ENCODE measurements around the gene NIBAN1. TPM values are rescaled to one million over a fixed set of nuclear protein-coding genes. Genes with fewer than 3 reads are reported as not detected.

NIBAN1 gene
- total RNA-seq, 1 experiment from 2014 or later = 8.1 TPM

GRCh38 chr1:184973272-184974055 is 844 bp downstream of the NIBAN1 start (continued):
- TF ChIP-seq, protein P1, sequence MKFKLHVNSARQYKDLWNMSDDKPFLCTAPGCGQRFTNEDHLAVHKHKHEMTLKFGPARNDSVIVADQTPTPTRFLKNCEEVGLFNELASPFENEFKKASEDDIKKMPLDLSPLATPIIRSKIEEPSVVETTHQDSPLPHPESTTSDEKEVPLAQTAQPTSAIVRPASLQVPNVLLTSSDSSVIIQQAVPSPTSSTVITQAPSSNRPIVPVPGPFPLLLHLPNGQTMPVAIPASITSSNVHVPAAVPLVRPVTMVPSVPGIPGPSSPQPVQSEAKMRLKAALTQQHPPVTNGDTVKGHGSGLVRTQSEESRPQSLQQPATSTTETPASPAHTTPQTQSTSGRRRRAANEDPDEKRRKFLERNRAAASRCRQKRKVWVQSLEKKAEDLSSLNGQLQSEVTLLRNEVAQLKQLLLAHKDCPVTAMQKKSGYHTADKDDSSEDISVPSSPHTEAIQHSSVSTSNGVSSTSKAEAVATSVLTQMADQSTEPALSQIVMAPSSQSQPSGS (CRISPR knock-in tag; IDR thresholded peaks at IDR 0.05; ENCODE audit: borderline replicate concordance, low read depth) = no peak
- no peak for TF ChIP-seq EMX1 (CRISPR knock-in tag; IDR thresholded peaks at IDR 0.05)
- no peak for TF ChIP-seq ZBTB21 (CRISPR knock-in tag; IDR thresholded peaks at IDR 0.05; ENCODE audit: borderline replicate concordance)
- TF ChIP-seq NFE2L1 (CRISPR knock-in tag; IDR thresholded peaks at IDR 0.05) = no peak
- TF ChIP-seq E2F4 (CRISPR knock-in tag; IDR thresholded peaks at IDR 0.05; ENCODE audit: borderline replicate concordance, low read depth) = peak; percentile 16; the same call in 1 of the 2 replicates
- TF ChIP-seq, protein P2, sequence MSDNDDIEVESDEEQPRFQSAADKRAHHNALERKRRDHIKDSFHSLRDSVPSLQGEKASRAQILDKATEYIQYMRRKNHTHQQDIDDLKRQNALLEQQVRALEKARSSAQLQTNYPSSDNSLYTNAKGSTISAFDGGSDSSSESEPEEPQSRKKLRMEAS (CRISPR knock-in tag; IDR thresholded peaks at IDR 0.05) = no peak
- no peak for TF ChIP-seq NFATC4 (CRISPR knock-in tag; IDR thresholded peaks at IDR 0.05)
- TF ChIP-seq, protein P3, sequence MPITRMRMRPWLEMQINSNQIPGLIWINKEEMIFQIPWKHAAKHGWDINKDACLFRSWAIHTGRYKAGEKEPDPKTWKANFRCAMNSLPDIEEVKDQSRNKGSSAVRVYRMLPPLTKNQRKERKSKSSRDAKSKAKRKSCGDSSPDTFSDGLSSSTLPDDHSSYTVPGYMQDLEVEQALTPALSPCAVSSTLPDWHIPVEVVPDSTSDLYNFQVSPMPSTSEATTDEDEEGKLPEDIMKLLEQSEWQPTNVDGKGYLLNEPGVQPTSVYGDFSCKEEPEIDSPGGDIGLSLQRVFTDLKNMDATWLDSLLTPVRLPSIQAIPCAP (CRISPR knock-in tag; IDR thresholded peaks at IDR 0.05) = no peak
- TF ChIP-seq, protein P4, sequence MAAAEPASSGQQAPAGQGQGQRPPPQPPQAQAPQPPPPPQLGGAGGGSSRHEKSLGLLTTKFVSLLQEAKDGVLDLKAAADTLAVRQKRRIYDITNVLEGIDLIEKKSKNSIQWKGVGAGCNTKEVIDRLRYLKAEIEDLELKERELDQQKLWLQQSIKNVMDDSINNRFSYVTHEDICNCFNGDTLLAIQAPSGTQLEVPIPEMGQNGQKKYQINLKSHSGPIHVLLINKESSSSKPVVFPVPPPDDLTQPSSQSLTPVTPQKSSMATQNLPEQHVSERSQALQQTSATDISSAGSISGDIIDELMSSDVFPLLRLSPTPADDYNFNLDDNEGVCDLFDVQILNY (CRISPR knock-in tag; IDR thresholded peaks at IDR 0.05) = peak; percentile 60; the same call in 1 of the 2 replicates
- TF ChIP-seq GABPB1 (CRISPR knock-in tag; IDR thresholded peaks at IDR 0.05) = peak; percentile 87
- TF ChIP-seq, protein P5, sequence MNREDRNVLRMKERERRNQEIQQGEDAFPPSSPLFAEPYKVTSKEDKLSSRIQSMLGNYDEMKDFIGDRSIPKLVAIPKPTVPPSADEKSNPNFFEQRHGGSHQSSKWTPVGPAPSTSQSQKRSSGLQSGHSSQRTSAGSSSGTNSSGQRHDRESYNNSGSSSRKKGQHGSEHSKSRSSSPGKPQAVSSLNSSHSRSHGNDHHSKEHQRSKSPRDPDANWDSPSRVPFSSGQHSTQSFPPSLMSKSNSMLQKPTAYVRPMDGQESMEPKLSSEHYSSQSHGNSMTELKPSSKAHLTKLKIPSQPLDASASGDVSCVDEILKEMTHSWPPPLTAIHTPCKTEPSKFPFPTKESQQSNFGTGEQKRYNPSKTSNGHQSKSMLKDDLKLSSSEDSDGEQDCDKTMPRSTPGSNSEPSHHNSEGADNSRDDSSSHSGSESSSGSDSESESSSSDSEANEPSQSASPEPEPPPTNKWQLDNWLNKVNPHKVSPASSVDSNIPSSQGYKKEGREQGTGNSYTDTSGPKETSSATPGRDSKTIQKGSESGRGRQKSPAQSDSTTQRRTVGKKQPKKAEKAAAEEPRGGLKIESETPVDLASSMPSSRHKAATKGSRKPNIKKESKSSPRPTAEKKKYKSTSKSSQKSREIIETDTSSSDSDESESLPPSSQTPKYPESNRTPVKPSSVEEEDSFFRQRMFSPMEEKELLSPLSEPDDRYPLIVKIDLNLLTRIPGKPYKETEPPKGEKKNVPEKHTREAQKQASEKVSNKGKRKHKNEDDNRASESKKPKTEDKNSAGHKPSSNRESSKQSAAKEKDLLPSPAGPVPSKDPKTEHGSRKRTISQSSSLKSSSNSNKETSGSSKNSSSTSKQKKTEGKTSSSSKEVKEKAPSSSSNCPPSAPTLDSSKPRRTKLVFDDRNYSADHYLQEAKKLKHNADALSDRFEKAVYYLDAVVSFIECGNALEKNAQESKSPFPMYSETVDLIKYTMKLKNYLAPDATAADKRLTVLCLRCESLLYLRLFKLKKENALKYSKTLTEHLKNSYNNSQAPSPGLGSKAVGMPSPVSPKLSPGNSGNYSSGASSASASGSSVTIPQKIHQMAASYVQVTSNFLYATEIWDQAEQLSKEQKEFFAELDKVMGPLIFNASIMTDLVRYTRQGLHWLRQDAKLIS (CRISPR knock-in tag; IDR thresholded peaks at IDR 0.05; ENCODE audit: borderline replicate concordance) = no peak
- TF ChIP-seq ATF1 (CRISPR knock-in tag; IDR thresholded peaks at IDR 0.05) = no peak
- no peak for TF ChIP-seq RELA (CRISPR knock-in tag; IDR thresholded peaks at IDR 0.05; ENCODE audit: borderline replicate concordance)
- TF ChIP-seq SMAD3 (CRISPR knock-in tag; IDR thresholded peaks at IDR 0.05; ENCODE audit: borderline replicate concordance) = no peak
- no peak for TF ChIP-seq MLX (CRISPR knock-in tag; IDR thresholded peaks at IDR 0.05)
- TF ChIP-seq, protein P6, sequence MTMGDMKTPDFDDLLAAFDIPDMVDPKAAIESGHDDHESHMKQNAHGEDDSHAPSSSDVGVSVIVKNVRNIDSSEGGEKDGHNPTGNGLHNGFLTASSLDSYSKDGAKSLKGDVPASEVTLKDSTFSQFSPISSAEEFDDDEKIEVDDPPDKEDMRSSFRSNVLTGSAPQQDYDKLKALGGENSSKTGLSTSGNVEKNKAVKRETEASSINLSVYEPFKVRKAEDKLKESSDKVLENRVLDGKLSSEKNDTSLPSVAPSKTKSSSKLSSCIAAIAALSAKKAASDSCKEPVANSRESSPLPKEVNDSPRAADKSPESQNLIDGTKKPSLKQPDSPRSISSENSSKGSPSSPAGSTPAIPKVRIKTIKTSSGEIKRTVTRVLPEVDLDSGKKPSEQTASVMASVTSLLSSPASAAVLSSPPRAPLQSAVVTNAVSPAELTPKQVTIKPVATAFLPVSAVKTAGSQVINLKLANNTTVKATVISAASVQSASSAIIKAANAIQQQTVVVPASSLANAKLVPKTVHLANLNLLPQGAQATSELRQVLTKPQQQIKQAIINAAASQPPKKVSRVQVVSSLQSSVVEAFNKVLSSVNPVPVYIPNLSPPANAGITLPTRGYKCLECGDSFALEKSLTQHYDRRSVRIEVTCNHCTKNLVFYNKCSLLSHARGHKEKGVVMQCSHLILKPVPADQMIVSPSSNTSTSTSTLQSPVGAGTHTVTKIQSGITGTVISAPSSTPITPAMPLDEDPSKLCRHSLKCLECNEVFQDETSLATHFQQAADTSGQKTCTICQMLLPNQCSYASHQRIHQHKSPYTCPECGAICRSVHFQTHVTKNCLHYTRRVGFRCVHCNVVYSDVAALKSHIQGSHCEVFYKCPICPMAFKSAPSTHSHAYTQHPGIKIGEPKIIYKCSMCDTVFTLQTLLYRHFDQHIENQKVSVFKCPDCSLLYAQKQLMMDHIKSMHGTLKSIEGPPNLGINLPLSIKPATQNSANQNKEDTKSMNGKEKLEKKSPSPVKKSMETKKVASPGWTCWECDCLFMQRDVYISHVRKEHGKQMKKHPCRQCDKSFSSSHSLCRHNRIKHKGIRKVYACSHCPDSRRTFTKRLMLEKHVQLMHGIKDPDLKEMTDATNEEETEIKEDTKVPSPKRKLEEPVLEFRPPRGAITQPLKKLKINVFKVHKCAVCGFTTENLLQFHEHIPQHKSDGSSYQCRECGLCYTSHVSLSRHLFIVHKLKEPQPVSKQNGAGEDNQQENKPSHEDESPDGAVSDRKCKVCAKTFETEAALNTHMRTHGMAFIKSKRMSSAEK (CRISPR knock-in tag; IDR thresholded peaks at IDR 0.05; ENCODE audit: borderline replicate concordance) = no peak
- no peak for TF ChIP-seq MXD4 (CRISPR knock-in tag; IDR thresholded peaks at IDR 0.05; ENCODE audit: borderline replicate concordance)
- no peak for TF ChIP-seq ETV6 (CRISPR knock-in tag; IDR thresholded peaks at IDR 0.05)
- no peak for TF ChIP-seq FOXK1 (CRISPR knock-in tag; IDR thresholded peaks at IDR 0.05)
- TF ChIP-seq CREM (CRISPR knock-in tag; IDR thresholded peaks at IDR 0.05) = 0 out of 2 replicates have a peak, but pooled peaks have one; percentile 31
